BE2C (cell line): Measurements from ENCODE around the gene CRHR2.
A peak's percentile ranks its signal among the peaks of the same experiment; 100 is the strongest.

Source experiments
- DNase-seq: peaks from one replicate; pipeline ENCODE4 v3.0.0-alpha.2; 2020
- H3K27me3 ChIP-seq: fragments of 250-450 bp; sonication (Bioruptor Pico); 2 replicates; pipeline ENCODE4 v1.5.1; 2020; ENCODE audit warnings: mild to moderate bottlenecking
- H3K36me3 ChIP-seq: fragments of 250-450 bp; sonication (Bioruptor Pico); 2 replicates; pipeline ENCODE4 v1.5.1; 2020; ENCODE audit warnings: mild to moderate bottlenecking
- H3K4me1 ChIP-seq: fragments of 250-450 bp; sonication (Bioruptor Pico); 2 replicates; pipeline ENCODE4 v1.5.1; 2020
- H3K4me3 ChIP-seq: 2 replicates; pipeline ENCODE4 v1.5.1; 2011; ENCODE audit warnings: low read depth, low read length
- H3K9me3 ChIP-seq: fragments of 250-450 bp; sonication (Bioruptor Pico); 2 replicates; pipeline ENCODE4 v1.5.1; 2020
- CTCF ChIP-seq: IDR thresholded peaks from 2 replicates; pipeline ENCODE4 v1.5.1; 2012; ENCODE audit warnings: mild to moderate bottlenecking, low read depth, low read length

Gene CRHR2

DNA sequence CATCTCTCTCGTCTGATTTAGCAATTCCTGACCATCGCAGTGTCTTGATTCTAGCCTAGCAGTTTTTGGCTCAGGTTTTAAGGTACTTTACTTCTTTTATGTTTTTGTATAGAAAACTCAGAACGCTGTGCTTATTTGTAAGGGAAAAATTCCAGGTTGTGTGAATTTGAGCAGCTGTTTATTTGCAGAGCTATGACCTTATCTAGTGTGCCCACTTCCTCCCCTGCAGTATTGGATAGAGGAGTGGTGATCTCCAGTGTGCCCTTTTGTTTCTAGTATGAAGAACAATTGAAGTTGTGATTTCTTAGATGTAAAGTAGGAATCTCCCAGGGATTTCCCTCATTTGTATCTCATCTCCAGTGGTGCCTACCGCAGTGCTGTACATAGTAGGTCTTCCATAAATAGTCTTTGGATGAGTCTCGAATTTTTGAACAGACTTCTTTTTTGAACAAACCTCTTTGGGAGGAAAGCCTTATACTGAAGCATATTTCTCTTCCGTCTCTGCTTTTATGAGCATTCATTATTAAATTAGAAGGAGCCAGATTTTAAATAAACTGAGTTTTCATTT, 47.5 kb downstream of the CRHR2 start:
- TF ChIP-seq CTCF, result no peak
- Histone ChIP-seq H3K36me3 (peaks cover 64% of the 10 kb centered on the region), H3K27me3 (no peaks in the 10 kb centered on the region), H3K4me3 (no peak overlapping the region), H3K4me1 (no peaks in the 10 kb centered on the region), H3K9me3 (no peaks in the 10 kb centered on the region; the same call in 1 of the 2 replicates)
- no peak for DNase-seq

DNA sequence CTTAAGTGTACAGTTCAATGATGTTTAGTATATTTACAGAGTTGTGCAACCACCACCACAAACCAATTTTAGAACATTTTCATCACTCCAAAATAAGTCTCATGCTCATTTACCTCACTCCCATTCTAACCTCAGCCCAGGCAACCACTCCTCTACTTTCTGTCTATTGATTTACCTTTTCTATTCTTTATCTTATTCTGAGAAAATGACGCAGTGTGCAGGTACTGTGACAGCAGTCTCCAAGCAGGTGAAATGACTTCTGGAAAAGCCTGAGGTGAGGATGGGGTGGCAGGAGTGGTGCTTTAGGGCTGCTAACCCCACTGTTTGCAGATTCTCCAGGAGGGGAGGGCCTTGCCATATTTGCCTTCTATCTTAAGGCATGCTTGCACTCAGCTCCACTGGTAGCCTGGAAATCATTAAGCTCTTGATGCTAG, 48.0 kb downstream of the CRHR2 start:
- no peak for DNase-seq
- Histone ChIP-seq H3K27me3 (no peaks in the 10 kb centered on the region), H3K4me3 (no peak overlapping the region), H3K9me3 (no peaks in the 10 kb centered on the region; the same call in 1 of the 2 replicates), H3K4me1 (no peaks in the 10 kb centered on the region), H3K36me3 (peaks cover 69% of the 10 kb centered on the region)
- TF ChIP-seq CTCF, result no peak

- H3K4me1 ChIP-seq, result no peaks in the 10 kb centered on the region
- H3K4me3 ChIP-seq, result no peak overlapping the region
- H3K36me3 ChIP-seq, result peaks cover 79% of the 10 kb centered on the region
- TF ChIP-seq CTCF, result no peak
- no peaks in the 10 kb centered on the region for H3K27me3 ChIP-seq
- H3K9me3 ChIP-seq, result no peaks in the 10 kb centered on the region; the same call in 1 of the 2 replicates
- no peak for DNase-seq
Observed at GRCh38 chr7:30633223-30633622, 49.0 kb downstream of the CRHR2 start.

DNA sequence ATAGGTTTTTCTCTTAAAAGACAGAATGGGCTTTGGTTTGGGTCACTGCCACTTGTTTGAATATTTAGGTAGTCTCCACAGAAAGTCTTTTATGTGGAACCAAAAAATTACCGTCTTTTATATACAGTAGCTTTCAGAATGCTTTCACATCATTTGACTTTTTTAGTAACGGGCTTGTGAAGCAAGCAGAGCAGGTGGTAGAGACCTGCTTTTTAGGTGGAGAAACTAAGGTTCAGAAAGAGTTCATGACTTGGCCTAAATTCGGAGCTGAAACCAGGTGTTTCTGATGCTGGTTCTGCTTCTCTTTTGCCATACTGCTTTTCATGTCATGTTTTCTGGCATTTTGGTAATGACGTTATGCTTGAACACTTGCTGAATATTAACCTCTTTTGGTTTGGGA, 51.3 kb downstream of the CRHR2 start:
- H3K9me3 ChIP-seq, result no peaks in the 10 kb centered on the region; the same call in 1 of the 2 replicates
- peaks cover 96% of the 10 kb centered on the region for H3K36me3 ChIP-seq
- H3K27me3 ChIP-seq, result no peaks in the 10 kb centered on the region
- DNase-seq, result no peak
- H3K4me1 ChIP-seq, result no peaks in the 10 kb centered on the region
- TF ChIP-seq CTCF, result no peak
- H3K4me3 ChIP-seq, result no peak overlapping the region

- DNase-seq, result no peak
- no peak for TF ChIP-seq CTCF
- Histone ChIP-seq H3K36me3 (peaks cover 93% of the 10 kb centered on the region), H3K4me3 (no peak overlapping the region), H3K27me3 (no peaks in the 10 kb centered on the region), H3K9me3 (no peaks in the 10 kb centered on the region), H3K4me1 (no peaks in the 10 kb centered on the region)
Observed at GRCh38 chr7:30627026-30627425, 55.2 kb downstream of the CRHR2 start.

- Histone ChIP-seq H3K4me3 (no peak overlapping the region), H3K9me3 (no peaks in the 10 kb centered on the region), H3K27me3 (no peaks in the 10 kb centered on the region), H3K4me1 (no peaks in the 10 kb centered on the region), H3K36me3 (peaks cover 92% of the 10 kb centered on the region)
- DNase-seq, result no peak
- peak; percentile 28 for TF ChIP-seq CTCF
Observed at GRCh38 chr7:30625283-30625682, 57.0 kb downstream of the CRHR2 start.
